Heart left ventricle (tissue), 16 donors: ENCODE results near the gene PRKACG. TPM values are rescaled to one million over a fixed set of nuclear protein-coding genes. Genes with fewer than 3 reads are reported as not detected.

Experiments used
- ATAC-seq, 4 donors: fragments of 200-7000 bp; cut with Tn5 transposase; one replicate each; pipeline ENCODE4 v1.9.1; 2020 to 2022; ENCODE audit warnings: moderate library complexity in 4 of 4, mild to moderate bottlenecking in 3 of 4, moderate number of reproducible peaks in 1 of 4
- DNase-seq, 5 donors: peaks; one replicate each; pipeline ENCODE4 v3.0.0-alpha.2; 2020
- H3K27ac ChIP-seq, 12 donors: fragments of 200-600 bp; sonication (generic) in 4 of 12; one replicate each; pipeline versions ENCODE4 v1.5.0 to v1.8.0; 2016 to 2022; ENCODE audit warnings: mild to moderate bottlenecking in 2 of 12
- H3K27me3 ChIP-seq, 9 donors: fragments of 200-600 bp; sonication (generic) in 2 of 9; one replicate each; pipeline versions ENCODE4 v1.5.1 to v1.8.0; 2016 to 2022; ENCODE audit warnings: mild to moderate bottlenecking in 3 of 9
- H3K36me3 ChIP-seq, 9 donors: fragments of 200-600 bp; sonication (generic) in 2 of 9; one replicate each; pipeline versions ENCODE4 v1.5.0 to v1.8.0; 2018 to 2022; ENCODE audit warnings: mild to moderate bottlenecking in 2 of 9
- H3K4me1 ChIP-seq, 12 donors: fragments of 200-600 bp; sonication (generic) in 4 of 12; one replicate each; pipeline versions ENCODE4 v1.5.0 to v1.8.0; 2016 to 2022; ENCODE audit warnings: mild to moderate bottlenecking in 3 of 12
- H3K4me3 ChIP-seq, 12 donors: fragments of 200-600 bp; sonication (generic) in 4 of 12; one replicate each; pipeline versions ENCODE4 v1.5.0 to v1.8.0; 2017 to 2022; ENCODE audit warnings: mild to moderate bottlenecking in 9 of 12, moderate library complexity in 4 of 12
- H3K9me3 ChIP-seq, 12 donors: fragments of 200-600 bp; sonication (generic) in 4 of 12; one replicate each; pipeline versions ENCODE4 v1.5.0 to v1.8.0; 2016 to 2022; ENCODE audit warnings: mild to moderate bottlenecking in 1 of 12
- CTCF ChIP-seq, 12 donors: fragments of 200-600 bp; sonication (generic) in 4 of 12; IDR thresholded peaks; one replicate each; pipeline versions ENCODE4 v1.5.0 to v1.8.0; 2018 to 2022; ENCODE audit warnings: antibody characterized with exemption in 12 of 12, mild to moderate bottlenecking in 5 of 12
- POLR2A ChIP-seq, 2 donors: fragments of 450-650 bp; IDR thresholded peaks; one replicate each; pipeline ENCODE4 v1.6.1; 2017; ENCODE audit warnings: antibody characterized with exemption in 2 of 2, mild to moderate bottlenecking in 2 of 2, moderate library complexity in 2 of 2
- WGBS, 4 donors: extraction: QIAGEN DNeasy Blood & Tissue Kit in 2 of 4; methylation state at CpG; one replicate each; pipeline versions ENCODE4 v1.1.5 to v1.1.7; 2013 to 2018; 5-methylcytosine and 5-hydroxymethylcytosine counted together
- intact Hi-C, 10 donors: fragments of 100-400 bp; cut with DNase I; formaldehyde crosslinking; loops; one replicate each; pipeline versions ENCODE4 v1.11.1 to v1.14.2; 2022
- polyA plus RNA-seq, 2 donors: library from polyadenylated mRNA; stranded (reverse); fragments of 200-250 nt; gene quantifications; one replicate each; pipeline ENCODE4 v1.2.3, GENCODE V29; 2013
- total RNA-seq, 9 donors: library from RNA; depleted of rRNA in 2 of 9; stranded (reverse); fragments of >200 nt in 2 of 9; fragmentation: NEBNext Ultra II Directional in 3 of 9; extraction: Animal tissue kit (Norgen Biotek cat#: 25700) in 3 of 9; gene quantifications; one replicate each; pipeline versions ENCODE4 v1.1.0 to v1.2.4, GENCODE V29; 2016 to 2023
- donor health status: ischemic (EF 13 %, LVEDD 7.1; RV severe dilation, severe dysfunction).
- donor health status: healthy with polysubstance abuse.
- donor health status: DM: no; HTN: yes; CAD: no.
- donor health status: DM: no; HTN: no; CAD: no.
- donor health status: ischemic (EF 25% LVEDD 6.9; RV normal size, moderate dysfunction).
- donor health status: ischemic (EF 25% LVEDD 5.7; RV mildly dilated, moderate dysfunction).
- donor health status: healthy.
- donor health status: DM: yes; HTN: yes; CAD: no.
- donor health status: ischemic (EF 35%, LVEDD 5.7; RV mildly dilated, moderate dysfunction).
- donor health status: nonischemic (EF 11% LVEDD 7.7; RV severe dilation, severe dysfunction).
- donor health status: DM: yes; HTN: yes; CAD: no.
- donor health status: PGD.
- donor health status: ischemic (EF 29% LVEDD 5.4; RV normal size, mild dysfunction).
- donor health status: nonischemic (EF 23%, LVEDD 6.1; RV moderate dilation, normal function).

The PRKACG gene
- total and polyA plus RNA-seq, 11 donors, result not detected

GRCh38 chr9:68978501-68978900 lies 35.4 kb downstream of the PRKACG start:
- H3K36me3 ChIP-seq, result no peaks in the 10 kb centered on the region
- ATAC-seq (no peak), DNase-seq (no peak)
- no peaks in the 10 kb centered on the region for H3K27me3 ChIP-seq
- 87 to 92% (median 89%) methylated on average over 3 of the region's 3 CpGs for WGBS, 4 donors
- H3K4me1 ChIP-seq, result peaks cover 0 to 70% (median 33%) of the 10 kb centered on the region in 12 donors
- no peak overlapping the region for H3K4me3 ChIP-seq
- H3K9me3 ChIP-seq, result no peaks in the 10 kb centered on the region
- intact Hi-C loops, result loop anchor here in 1 of 10 donors (10.0 kb wide), 1 partner anchor 64 kb away; no protein-coding TSS in a partner anchor
- TF ChIP-seq POLR2A (IDR thresholded peaks at IDR 0.05) (no peak), CTCF (IDR thresholded peaks at IDR 0.05) (no peak)
- H3K27ac ChIP-seq, result peak overlapping the region in 9 of 12 donors; percentile 72 to 92 (median 82)

GRCh38 chr9:68978066-68978465 lies 35.8 kb downstream of the PRKACG start:
- peaks cover 0 to 72% (median 30%) of the 10 kb centered on the region in 12 donors for H3K4me1 ChIP-seq
- H3K36me3 ChIP-seq, result no peaks in the 10 kb centered on the region
- no peak for DNase-seq
- TF ChIP-seq CTCF (IDR thresholded peaks at IDR 0.05), result no peak
- no peak for TF ChIP-seq POLR2A (IDR thresholded peaks at IDR 0.05)
- H3K4me3 ChIP-seq, result no peak overlapping the region
- intact Hi-C loops, result loop anchor here in 1 of 10 donors (10.0 kb wide), 1 partner anchor 63 kb away; no protein-coding TSS in a partner anchor
- H3K9me3 ChIP-seq, result no peaks in the 10 kb centered on the region
- no peak for ATAC-seq
- peak overlapping the region in 8 of 12 donors; percentile 72 to 89 (median 81) for H3K27ac ChIP-seq
- no peaks in the 10 kb centered on the region for H3K27me3 ChIP-seq
- WGBS, 4 donors, result 72 to 80% (median 73%) methylated on average over 4 of the region's 4 CpGs

GRCh38 chr9:68975365-68976043 lies 38.4 kb downstream of the PRKACG start:
- ATAC-seq (peak; percentile 14 to 37 (median 31)), DNase-seq (no peak)
- TF ChIP-seq CTCF (IDR thresholded peaks at IDR 0.05), result no peak
- TF ChIP-seq POLR2A (IDR thresholded peaks at IDR 0.05), result peak in 1 of 2 donors; percentile 47
- peak overlapping the region; percentile 22 to 65 (median 58) for H3K4me3 ChIP-seq
- 21 to 46% (median 41%) methylated on average over 5 of the region's 5 CpGs for WGBS, 4 donors
- H3K9me3 ChIP-seq, result no peaks in the 10 kb centered on the region
- H3K4me1 ChIP-seq, result peaks cover 0 to 53% (median 13%) of the 10 kb centered on the region in 12 donors
- peaks cover 0 to 14% (median 0%) of the 10 kb centered on the region in 9 donors for H3K36me3 ChIP-seq
- peak overlapping the region; percentile 37 to 91 (median 82) for H3K27ac ChIP-seq
- no peaks in the 10 kb centered on the region for H3K27me3 ChIP-seq
- intact Hi-C loops, result loop anchor here in 1 of 10 donors (10.0 kb wide), 1 partner anchor 61 kb away; no protein-coding TSS in a partner anchor

- ATAC-seq (peak in 2 of 4 donors; percentile 24 to 30), DNase-seq (no peak)
- Histone ChIP-seq H3K27me3 (no peaks in the 10 kb centered on the region), H3K4me3 (peak overlapping the region; percentile 22 to 65 (median 58)), H3K36me3 (peaks cover 0 to 14% (median 0%) of the 10 kb centered on the region in 9 donors), H3K4me1 (peaks cover 0 to 47% (median 10%) of the 10 kb centered on the region in 12 donors), H3K27ac (peak overlapping the region; percentile 37 to 91 (median 82)), H3K9me3 (no peaks in the 10 kb centered on the region)
- 37 to 74% (median 60%) methylated on average over 3 of the region's 3 CpGs for WGBS, 4 donors
- intact Hi-C loops, result loop anchor here in 2 of 10 donors (5.0 to 10.0 kb wide), 2 partner anchors 60 to 268 kb away; partner anchors contain the start of gene PIP5K1B (in 1 of the 2)
- TF ChIP-seq POLR2A (IDR thresholded peaks at IDR 0.05) (no peak), CTCF (IDR thresholded peaks at IDR 0.05) (no peak)
These were observed 39.0 kb downstream of the PRKACG start for GRCh38 chr9:68974901-68975300.
